Measurements from ENCODE around the gene KEAP1.

DNA sequence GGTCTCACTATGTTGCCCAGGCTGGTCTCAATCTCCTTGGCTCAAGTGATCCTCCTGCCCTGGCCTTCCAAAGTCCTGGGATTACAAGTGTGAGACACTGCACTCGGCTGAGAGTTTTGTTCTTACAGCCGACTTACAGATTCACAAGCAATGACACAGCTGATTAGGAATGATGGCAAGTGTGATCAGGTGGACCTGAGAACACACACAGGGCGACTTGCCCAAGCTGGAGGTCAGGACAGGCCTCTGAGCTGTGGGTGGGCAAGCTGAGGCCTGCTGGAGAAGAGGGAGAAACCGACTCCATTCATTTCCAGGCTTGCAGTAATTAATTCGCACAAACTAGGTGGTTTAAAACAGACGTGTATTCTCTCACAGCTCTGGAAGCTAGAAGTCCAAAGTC lies 32.5 kb upstream of the KEAP1 start:
- TF ChIP-seq, protein P1, sequence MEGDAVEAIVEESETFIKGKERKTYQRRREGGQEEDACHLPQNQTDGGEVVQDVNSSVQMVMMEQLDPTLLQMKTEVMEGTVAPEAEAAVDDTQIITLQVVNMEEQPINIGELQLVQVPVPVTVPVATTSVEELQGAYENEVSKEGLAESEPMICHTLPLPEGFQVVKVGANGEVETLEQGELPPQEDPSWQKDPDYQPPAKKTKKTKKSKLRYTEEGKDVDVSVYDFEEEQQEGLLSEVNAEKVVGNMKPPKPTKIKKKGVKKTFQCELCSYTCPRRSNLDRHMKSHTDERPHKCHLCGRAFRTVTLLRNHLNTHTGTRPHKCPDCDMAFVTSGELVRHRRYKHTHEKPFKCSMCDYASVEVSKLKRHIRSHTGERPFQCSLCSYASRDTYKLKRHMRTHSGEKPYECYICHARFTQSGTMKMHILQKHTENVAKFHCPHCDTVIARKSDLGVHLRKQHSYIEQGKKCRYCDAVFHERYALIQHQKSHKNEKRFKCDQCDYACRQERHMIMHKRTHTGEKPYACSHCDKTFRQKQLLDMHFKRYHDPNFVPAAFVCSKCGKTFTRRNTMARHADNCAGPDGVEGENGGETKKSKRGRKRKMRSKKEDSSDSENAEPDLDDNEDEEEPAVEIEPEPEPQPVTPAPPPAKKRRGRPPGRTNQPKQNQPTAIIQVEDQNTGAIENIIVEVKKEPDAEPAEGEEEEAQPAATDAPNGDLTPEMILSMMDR (IDR thresholded peaks at IDR 0.05): no peak
- TF ChIP-seq POLR2A (IDR thresholded peaks at IDR 0.05): no peak
- no peak for TF ChIP-seq EP300 (IDR thresholded peaks at IDR 0.05)
